Stimulated activated effector memory CD8-positive, alpha-beta T cell treated with anti-CD3 and anti-CD28 coated beads, Interleukin-12 subunit alpha, Interleukin-12 subunit beta, amount 100 ng/mL, for 72 hours (primary cell): ENCODE data around the gene NT5C2.

ENCODE experiments used
- ATAC-seq: fragments of 150-1000 bp; cut with Tn5 transposase; 2 replicates; pipeline ENCODE4 v1.10.0; 2021
- DNase-seq, 2 donors: peaks; one replicate each; pipeline ENCODE4 v3.0.0; 2021 to 2022; ENCODE audit warnings: low spot score in 2 of 2
- H3K27ac Mint-ChIP-seq: one replicate; pipeline ENCODE4 v1.8.0; 2022; ENCODE audit warnings: mild to moderate bottlenecking, mixed read lengths
- H3K36me3 Mint-ChIP-seq: one replicate; pipeline ENCODE4 v1.8.0; 2022; ENCODE audit warnings: mild to moderate bottlenecking, mixed read lengths
- H3K4me1 Mint-ChIP-seq: one replicate; pipeline ENCODE4 v1.8.0; 2022; ENCODE audit warnings: mixed read lengths
- H3K4me3 Mint-ChIP-seq: one replicate; pipeline ENCODE4 v1.8.0; 2022; ENCODE audit warnings: mild to moderate bottlenecking, mixed read lengths
- H3K9me3 Mint-ChIP-seq: one replicate; pipeline ENCODE4 v1.8.0; 2022; ENCODE audit warnings: mixed read lengths

Gene NT5C2

GRCh38 chr10:103104721-103105120, 88.4 kb downstream of the NT5C2 start:
- Mint-ChIP-seq H3K36me3 (peaks cover 75% of the 10 kb centered on the region), H3K9me3 (no peaks in the 10 kb centered on the region), H3K27ac (peak overlapping the region; percentile 14), H3K4me3 (no peak overlapping the region), H3K4me1 (no peaks in the 10 kb centered on the region)
- no peak for ATAC-seq
- no peak for DNase-seq

DNA sequence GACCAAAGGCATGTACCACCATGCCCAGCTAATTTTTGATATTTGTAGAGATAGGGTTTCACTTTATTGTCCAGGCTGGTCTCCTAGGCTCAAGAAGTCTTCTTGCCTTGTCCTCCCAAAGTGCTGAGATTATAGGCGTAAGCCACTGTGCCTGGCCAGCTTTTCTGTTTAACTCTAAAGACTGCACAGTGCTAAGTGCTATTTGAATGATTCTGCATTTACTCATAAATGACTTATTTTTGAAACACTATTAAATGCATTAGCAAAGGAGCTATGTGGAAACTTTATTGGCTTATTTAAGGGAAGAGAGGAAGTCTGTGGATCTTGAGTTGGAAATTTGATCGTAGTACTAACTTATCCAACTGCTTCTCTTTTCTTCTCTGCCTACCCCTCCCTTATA, 89.1 kb downstream of the NT5C2 start:
- DNase-seq (no peak), ATAC-seq (no peak)
- no peaks in the 10 kb centered on the region for H3K9me3 Mint-ChIP-seq
- H3K36me3 Mint-ChIP-seq, result peaks cover 83% of the 10 kb centered on the region
- H3K4me3 Mint-ChIP-seq, result no peak overlapping the region
- H3K4me1 Mint-ChIP-seq, result no peaks in the 10 kb centered on the region
- no peak overlapping the region for H3K27ac Mint-ChIP-seq

DNA sequence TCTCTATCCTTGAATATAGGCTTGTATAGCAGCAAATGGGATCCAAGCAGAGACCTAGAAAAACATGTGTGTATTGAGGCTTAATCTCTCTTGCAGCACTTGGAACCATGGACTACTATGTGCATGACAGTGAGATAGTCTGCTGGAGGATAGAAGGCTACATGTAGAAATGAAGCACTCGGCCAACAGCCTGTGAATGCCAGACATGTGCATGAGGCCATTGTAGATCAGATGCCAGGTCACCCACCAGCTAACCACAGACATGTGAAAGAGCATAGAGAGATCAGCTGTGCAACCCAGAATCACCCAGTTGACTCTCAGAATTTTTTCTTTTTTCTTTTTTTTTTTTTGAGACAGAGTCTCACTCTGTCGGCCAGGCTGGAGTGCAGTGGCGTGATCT, 90.9 kb downstream of the NT5C2 start:
- ATAC-seq (no peak), DNase-seq (no peak)
- Mint-ChIP-seq H3K36me3 (peaks cover 92% of the 10 kb centered on the region), H3K4me3 (no peak overlapping the region), H3K27ac (peak overlapping the region; percentile 40), H3K4me1 (no peaks in the 10 kb centered on the region), H3K9me3 (no peaks in the 10 kb centered on the region)

- DNase-seq, result no peak
- no peak for ATAC-seq
- peaks cover 96% of the 10 kb centered on the region for H3K36me3 Mint-ChIP-seq
- H3K4me3 Mint-ChIP-seq, result no peak overlapping the region
- no peaks in the 10 kb centered on the region for H3K9me3 Mint-ChIP-seq
- no peaks in the 10 kb centered on the region for H3K4me1 Mint-ChIP-seq
- H3K27ac Mint-ChIP-seq, result no peak overlapping the region
These were observed 92.5 kb downstream of the NT5C2 start for GRCh38 chr10:103100620-103101019.

DNA sequence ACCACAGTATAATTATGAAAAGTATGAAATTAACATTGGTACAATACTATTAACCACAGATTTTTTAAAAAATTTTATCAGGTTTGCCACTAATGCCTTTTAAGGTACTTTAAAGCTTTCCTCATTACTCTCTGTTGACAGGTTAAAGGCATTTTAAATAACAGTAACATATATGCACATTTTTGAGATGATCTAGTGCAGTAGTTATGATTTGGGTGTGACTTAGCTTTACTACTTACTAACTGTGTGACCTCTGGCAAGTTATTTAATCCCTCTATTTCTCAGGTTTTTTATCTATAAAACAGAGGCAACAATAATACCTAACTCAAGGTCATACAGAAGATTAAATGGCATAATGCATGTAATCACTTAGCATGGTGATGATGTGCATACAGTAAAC, 94.8 kb downstream of the NT5C2 start:
- Mint-ChIP-seq H3K9me3 (no peaks in the 10 kb centered on the region), H3K27ac (no peak overlapping the region), H3K36me3 (peaks cover 99% of the 10 kb centered on the region), H3K4me1 (no peaks in the 10 kb centered on the region), H3K4me3 (no peak overlapping the region)
- DNase-seq (no peak), ATAC-seq (no peak)

DNA sequence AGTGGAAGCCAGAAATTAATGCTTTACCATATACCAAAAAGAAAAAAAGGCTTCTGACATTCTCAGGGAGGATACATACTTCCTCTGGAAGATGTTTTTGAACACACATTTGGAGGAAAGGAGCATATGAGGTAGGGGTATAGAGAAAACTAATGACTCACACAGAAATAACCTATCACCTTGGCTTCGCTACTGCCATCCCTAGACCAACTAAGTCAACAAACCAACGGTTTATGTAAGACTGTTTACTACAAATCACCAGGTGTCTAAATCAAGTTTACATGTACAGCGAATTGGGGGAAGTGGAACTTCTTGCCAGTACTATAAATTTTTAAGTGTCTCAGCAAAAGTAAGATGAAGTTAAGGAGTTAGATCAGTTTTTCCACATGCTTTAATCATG, 96.9 kb downstream of the NT5C2 start:
- peak overlapping the region; percentile 32 for H3K27ac Mint-ChIP-seq
- peaks cover 100% of the 10 kb centered on the region for H3K36me3 Mint-ChIP-seq
- ATAC-seq (no peak), DNase-seq (no peak)
- no peaks in the 10 kb centered on the region for H3K4me1 Mint-ChIP-seq
- H3K9me3 Mint-ChIP-seq, result no peaks in the 10 kb centered on the region
- H3K4me3 Mint-ChIP-seq, result no peak overlapping the region

GRCh38 chr10:103095005-103095404, 98.1 kb downstream of the NT5C2 start:
- Mint-ChIP-seq H3K9me3 (no peaks in the 10 kb centered on the region), H3K27ac (no peak overlapping the region), H3K36me3 (peaks cover 100% of the 10 kb centered on the region), H3K4me3 (no peak overlapping the region), H3K4me1 (no peaks in the 10 kb centered on the region)
- DNase-seq (no peak), ATAC-seq (no peak)

DNA sequence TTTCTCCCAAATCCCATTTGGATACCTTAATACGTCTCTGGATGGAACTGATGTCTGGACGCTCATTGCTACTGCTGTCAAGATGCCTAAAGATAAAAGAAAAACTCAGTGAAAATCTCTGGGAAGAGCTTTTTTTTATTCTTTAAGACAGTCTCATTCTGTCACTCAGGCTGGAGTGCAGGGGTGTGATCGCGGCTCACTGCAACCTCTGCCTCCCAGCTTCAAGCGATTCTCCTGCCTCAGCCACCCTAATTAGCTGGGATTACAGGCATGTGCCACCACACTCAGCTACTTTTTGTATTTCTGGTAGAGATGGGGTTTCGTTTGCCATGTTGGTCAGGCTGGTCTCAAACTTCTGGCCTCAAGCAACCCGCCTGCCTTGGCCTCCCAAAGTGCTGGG, 102.2 kb downstream of the NT5C2 start:
- Mint-ChIP-seq H3K27ac (no peak overlapping the region), H3K9me3 (no peaks in the 10 kb centered on the region), H3K36me3 (peaks cover 100% of the 10 kb centered on the region), H3K4me3 (no peak overlapping the region), H3K4me1 (no peaks in the 10 kb centered on the region)
- ATAC-seq (no peak), DNase-seq (no peak)

DNA sequence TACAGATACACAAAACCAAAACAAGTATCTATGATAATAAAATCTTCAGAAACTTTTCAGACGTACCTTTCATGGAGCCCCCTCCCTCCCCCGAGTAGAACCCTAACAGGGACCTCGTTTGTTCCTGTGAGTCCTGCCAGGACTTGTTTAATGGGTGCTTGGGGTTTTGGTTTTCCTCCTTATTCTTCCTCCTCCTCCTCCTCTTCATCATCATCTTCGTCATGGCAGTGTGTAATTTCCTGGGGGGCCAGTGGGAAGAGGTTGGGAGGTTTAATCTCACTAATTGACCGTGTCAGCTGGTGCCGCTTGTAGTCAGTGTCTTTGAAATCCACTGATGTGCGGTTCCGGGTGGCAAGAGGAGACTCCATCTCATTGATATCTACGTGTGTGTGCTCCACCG, 103.6 kb downstream of the NT5C2 start:
- Mint-ChIP-seq H3K36me3 (peaks cover 97% of the 10 kb centered on the region), H3K27ac (peak overlapping the region; percentile 85), H3K4me1 (no peaks in the 10 kb centered on the region), H3K9me3 (no peaks in the 10 kb centered on the region), H3K4me3 (no peak overlapping the region)
- DNase-seq, result no peak
- ATAC-seq, result no peak

GRCh38 chr10:103086799-103087198, 106.3 kb downstream of the NT5C2 start:
- DNase-seq, result no peak
- H3K27ac Mint-ChIP-seq, result peak overlapping the region; percentile 33
- no peaks in the 10 kb centered on the region for H3K4me1 Mint-ChIP-seq
- ATAC-seq, result no peak
- no peak overlapping the region for H3K4me3 Mint-ChIP-seq
- H3K36me3 Mint-ChIP-seq, result peaks cover 83% of the 10 kb centered on the region
- no peaks in the 10 kb centered on the region for H3K9me3 Mint-ChIP-seq

- Mint-ChIP-seq H3K4me1 (no peaks in the 10 kb centered on the region), H3K36me3 (peaks cover 77% of the 10 kb centered on the region), H3K4me3 (no peak overlapping the region), H3K9me3 (no peaks in the 10 kb centered on the region), H3K27ac (peak overlapping the region; percentile 33)
- DNase-seq (no peak), ATAC-seq (no peak)
These were observed 106.8 kb downstream of the NT5C2 start for GRCh38 chr10:103086261-103086660.

DNA sequence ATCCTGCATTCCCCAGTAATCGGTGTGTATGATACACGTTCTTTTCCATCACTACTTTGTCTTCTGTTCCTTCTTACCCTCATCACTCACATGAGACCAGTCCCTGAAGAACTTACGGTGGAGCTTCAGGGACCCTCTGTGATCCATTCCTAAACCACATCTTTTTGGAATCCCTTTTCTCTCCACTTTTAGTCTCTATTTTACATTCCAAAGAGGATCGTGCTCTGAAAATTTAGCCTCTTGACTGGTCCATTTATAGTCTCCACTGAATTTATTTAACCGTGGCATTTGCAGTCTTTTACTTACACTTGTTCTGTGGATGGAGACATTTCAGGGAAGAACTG, 109.1 kb downstream of the NT5C2 start:
- ATAC-seq (no peak), DNase-seq (no peak)
- Mint-ChIP-seq H3K27ac (peak overlapping the region; percentile 69), H3K4me3 (no peak overlapping the region), H3K36me3 (peaks cover 54% of the 10 kb centered on the region), H3K4me1 (no peaks in the 10 kb centered on the region), H3K9me3 (no peaks in the 10 kb centered on the region)

DNA sequence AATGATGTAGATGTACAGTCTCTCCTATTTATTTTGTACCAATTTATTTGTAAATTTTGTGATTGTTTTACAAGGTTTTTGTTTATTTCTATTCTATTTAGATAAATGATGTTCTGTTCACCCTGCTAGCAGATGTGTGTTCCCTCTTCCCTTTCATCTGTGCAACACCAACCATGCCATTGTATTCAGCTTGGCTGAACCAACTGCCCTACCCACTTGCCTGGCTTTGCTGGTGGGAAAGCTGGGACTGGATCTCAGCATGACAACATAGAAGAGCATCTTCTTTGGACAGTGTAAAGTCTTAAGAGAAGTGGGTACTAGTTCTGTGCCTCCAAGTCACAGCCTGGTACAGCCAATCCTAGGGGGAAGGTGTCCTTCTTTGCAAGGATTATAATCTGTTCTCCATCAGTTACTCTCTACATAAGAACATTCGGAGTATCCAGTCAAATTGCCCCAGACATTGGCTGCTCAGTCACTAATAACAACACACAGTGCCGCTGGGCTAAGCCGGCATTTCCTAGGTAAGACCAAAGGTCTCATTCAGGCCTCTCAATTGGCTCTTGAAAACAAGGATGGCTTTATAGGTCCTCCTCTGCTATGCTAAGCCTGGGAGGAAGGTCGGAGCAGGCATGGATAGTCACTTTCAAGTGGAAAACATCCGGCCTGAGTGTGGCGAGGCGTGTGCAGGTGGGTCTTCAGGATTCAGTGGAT, 109.7 kb downstream of the NT5C2 start:
- no peak for ATAC-seq
- peak overlapping the region; percentile 58 for H3K27ac Mint-ChIP-seq
- no peak for DNase-seq
- no peak overlapping the region for H3K4me3 Mint-ChIP-seq
- H3K9me3 Mint-ChIP-seq, result no peaks in the 10 kb centered on the region
- no peaks in the 10 kb centered on the region for H3K4me1 Mint-ChIP-seq
- peaks cover 52% of the 10 kb centered on the region for H3K36me3 Mint-ChIP-seq

- H3K4me1 Mint-ChIP-seq, result no peaks in the 10 kb centered on the region
- H3K27ac Mint-ChIP-seq, result peak overlapping the region; percentile 58
- ATAC-seq (no peak), DNase-seq (no peak)
- H3K4me3 Mint-ChIP-seq, result no peak overlapping the region
- no peaks in the 10 kb centered on the region for H3K9me3 Mint-ChIP-seq
- peaks cover 52% of the 10 kb centered on the region for H3K36me3 Mint-ChIP-seq
These were observed 110.4 kb downstream of the NT5C2 start for GRCh38 chr10:103082683-103083082.

GRCh38 chr10:103080891-103081581, 112.0 kb downstream of the NT5C2 start:
- Mint-ChIP-seq H3K4me3 (no peak overlapping the region), H3K36me3 (peaks cover 49% of the 10 kb centered on the region), H3K4me1 (no peaks in the 10 kb centered on the region), H3K27ac (peak overlapping the region; percentile 29), H3K9me3 (no peaks in the 10 kb centered on the region)
- ATAC-seq (peak; percentile 53), DNase-seq (no peak)

DNA sequence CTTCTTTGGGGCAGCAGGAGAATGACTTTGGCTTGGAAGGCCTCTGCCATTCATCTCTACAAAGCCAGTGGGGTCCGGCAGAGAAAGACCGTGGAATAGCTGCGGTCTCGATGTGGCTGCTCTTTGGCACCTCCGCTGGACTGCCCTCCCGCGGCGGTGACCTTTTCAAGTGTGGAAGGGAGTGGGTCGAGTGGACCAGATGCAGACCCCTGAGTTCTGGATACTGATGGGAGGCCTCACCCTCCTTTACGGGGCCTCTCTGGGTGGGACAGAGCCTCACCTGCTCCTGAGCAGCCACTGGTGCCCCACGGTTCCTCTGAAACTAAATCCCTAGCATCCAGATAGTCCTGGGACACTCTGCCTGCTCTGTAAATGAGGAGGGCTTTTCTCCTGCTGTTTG, 113.1 kb downstream of the NT5C2 start:
- no peaks in the 10 kb centered on the region for H3K9me3 Mint-ChIP-seq
- DNase-seq (no peak), ATAC-seq (no peak)
- no peak overlapping the region for H3K4me3 Mint-ChIP-seq
- peaks cover 38% of the 10 kb centered on the region for H3K36me3 Mint-ChIP-seq
- peak overlapping the region; percentile 29 for H3K27ac Mint-ChIP-seq
- no peaks in the 10 kb centered on the region for H3K4me1 Mint-ChIP-seq
